ENCODE measurements around the gene ZNF91.
"Not testable (repeated sequence)": the region's sequence is repeated elsewhere in the genome, so short reads cannot be mapped to it uniquely, and the experiment has no call there.

Gene ZNF91

GRCh38 chr19:23395041-23395721, at the start of gene ZNF91:
TSS of gene ZNF91 (minus strand) at chr19:23395471. CDS start at chr19:23395354, 117 bp downstream.
- DNase-seq: peak; percentile 69

- no peak for DNase-seq
Observed at GRCh38 chr19:23440791-23441190, 45.5 kb upstream of the ZNF91 start.

- no peak for DNase-seq
Observed at GRCh38 chr19:23440207-23440606, 44.9 kb upstream of the ZNF91 start.

GRCh38 chr19:23439623-23440022, 44.4 kb upstream of the ZNF91 start:
- no peak for DNase-seq

- DNase-seq: no peak
Observed at GRCh38 chr19:23437901-23438300, 42.6 kb upstream of the ZNF91 start.

- DNase-seq: no peak
Observed at GRCh38 chr19:23436944-23437343, 41.7 kb upstream of the ZNF91 start.

GRCh38 chr19:23436318-23436717, 41.0 kb upstream of the ZNF91 start:
- DNase-seq: no peak

GRCh38 chr19:23420824-23421223, 25.6 kb upstream of the ZNF91 start:
- no peak for DNase-seq

- not testable (repeated sequence) for DNase-seq
Observed at GRCh38 chr19:23419261-23419660, 24.0 kb upstream of the ZNF91 start.

- no peak for DNase-seq
Observed at GRCh38 chr19:23415561-23416191, 20.4 kb upstream of the ZNF91 start.

GRCh38 chr19:23415034-23415433, 19.8 kb upstream of the ZNF91 start:
- DNase-seq: no peak

- DNase-seq: no peak
Observed at GRCh38 chr19:23410155-23410554, 14.9 kb upstream of the ZNF91 start.

- no peak for DNase-seq
Observed at GRCh38 chr19:23409392-23410048, 14.2 kb upstream of the ZNF91 start.

- no peak for DNase-seq
Observed at GRCh38 chr19:23407616-23408133, 12.4 kb upstream of the ZNF91 start.

GRCh38 chr19:23406721-23407120, 11.4 kb upstream of the ZNF91 start:
- no peak for DNase-seq

- no peak for DNase-seq
Observed at GRCh38 chr19:23406091-23406490, 10.8 kb upstream of the ZNF91 start.

GRCh38 chr19:23404676-23405075, 9.4 kb upstream of the ZNF91 start:
- no peak for DNase-seq

- DNase-seq: no peak
Observed at GRCh38 chr19:23403581-23404324, 8.5 kb upstream of the ZNF91 start.

GRCh38 chr19:23403052-23403451, 7.8 kb upstream of the ZNF91 start:
- DNase-seq: no peak

GRCh38 chr19:23402388-23402787, 7.1 kb upstream of the ZNF91 start:
- no peak for DNase-seq

GRCh38 chr19:23401086-23401610, 5.9 kb upstream of the ZNF91 start:
- DNase-seq: no peak

- no peak for DNase-seq
Observed at GRCh38 chr19:23399443-23399842, 4.2 kb upstream of the ZNF91 start.

GRCh38 chr19:23395722-23396117, 449 bp upstream of the ZNF91 start:
- DNase-seq: not testable (repeated sequence)
